HepG2 (cell line): ENCODE measurements around the gene SLIT3. TPM values are rescaled to one million over a fixed set of nuclear protein-coding genes. Genes with fewer than 3 reads are reported as not detected.
"Not testable (repeated sequence)": the region's sequence is repeated elsewhere in the genome, so short reads cannot be mapped to it uniquely, and the experiment has no call there.

Experiments used
- ATAC-seq: fragments of 200-7000 bp; cut with Tn5 transposase; 3 replicates; pipeline ENCODE4 v1.9.1; 2020; ENCODE audit warnings: mild to moderate bottlenecking, moderate library complexity
- BruUV-seq: library from RNA; stranded (reverse); fragments of 400-500 nt; replicated peaks from 2 replicates; lab custom pipeline; 2021; lab: Mats Ljungman, UMichigan
- CTCF ChIA-PET: fragments of 300-600 bp; formaldehyde crosslinking; extraction: SDS; loops from one replicate; lab custom pipeline; 2021; ENCODE audit warnings: low total read pairs, inconsistent platforms, low intra/inter-chr PET ratio; lab: Yijun Ruan, JAX
- POLR2A ChIA-PET: fragments of 350-600 bp; sonication (Branson Sonifier 250); formaldehyde crosslinking; loops from one replicate; lab custom pipeline; 2020; ENCODE audit warnings: antibody characterized with exemption, inconsistent platforms; lab: Yijun Ruan, JAX
- DNase-seq: peaks from one replicate; pipeline ENCODE4 v3.0.0-alpha.2; 2015; ENCODE audit warnings: low spot score
- FAIRE-seq: peaks from 3 replicates; lab custom pipeline; 2011; peaks lifted over from hg19 to GRCh38; lab: Jason Lieb, UNC
- H2AFZ ChIP-seq: one replicate; pipeline ENCODE4 v1.6.1; 2011; ENCODE audit warnings: low read length, inconsistent platforms
- H3K27ac ChIP-seq: fragments of 300-600 bp; 3 replicates; pipeline ENCODE4 v1.8.0; 2011; ENCODE audit warnings: mixed run types, mild to moderate bottlenecking, mixed read lengths, low read length, inconsistent platforms; ENCODE audit not compliant: insufficient read depth; ENCODE audit errors: extremely low read length
- H3K27me3 ChIP-seq, 2 experiments: fragments of 200-600 bp in 1 of 2; 2 replicates in 1 of 2; 3 replicates in 1 of 2; pipeline versions ENCODE4 v1.6.0 to v1.8.0; 2011; ENCODE audit warnings: low read length in 2 of 2, mild to moderate bottlenecking in 2 of 2, moderate library complexity in 2 of 2, inconsistent platforms in 1 of 2; ENCODE audit not compliant: insufficient read depth in 2 of 2, control insufficient read depth in 1 of 2
- H3K36me3 ChIP-seq, 2 experiments: fragments of 200-600 bp in 1 of 2; replicated peaks in 1 of 2; 2 replicates in 1 of 2; 3 replicates in 1 of 2; pipeline versions ENCODE4 v1.5.1 to v1.8.0; 2011; ENCODE audit warnings: low read length in 2 of 2, inconsistent platforms in 1 of 2; ENCODE audit not compliant: insufficient read depth in 2 of 2, control insufficient read depth in 1 of 2
- H3K4me1 ChIP-seq: 2 replicates; pipeline ENCODE4 v1.5.1; 2012; ENCODE audit warnings: low read length, inconsistent platforms; ENCODE audit not compliant: insufficient read depth
- H3K4me2 ChIP-seq: 2 replicates; pipeline ENCODE4 v1.6.0; 2011; ENCODE audit warnings: low read depth, low read length, inconsistent platforms
- H3K4me3 ChIP-seq, 3 experiments: fragments of 200-600 bp in 1 of 3; sonication (generic), shearing (Covaris generic) in 1 of 3; replicated peaks in 1 of 3; 2 replicates each; pipeline ENCODE4 v1.5.1; 2011 to 2016; ENCODE audit warnings: low read length in 3 of 3, inconsistent platforms in 2 of 3, low read depth in 2 of 3, mild to moderate bottlenecking in 2 of 3, control low read depth in 1 of 3, mixed read lengths in 1 of 3; ENCODE audit not compliant: insufficient read depth in 1 of 3
- H3K79me2 ChIP-seq: one replicate; pipeline ENCODE4 v1.6.1; 2011; ENCODE audit warnings: low read length, inconsistent platforms; ENCODE audit not compliant: insufficient read depth
- H3K9ac ChIP-seq: 2 replicates; pipeline ENCODE4 v1.6.0; 2011; ENCODE audit warnings: mild to moderate bottlenecking, low read depth, low read length, inconsistent platforms; ENCODE audit not compliant: insufficient read depth
- H3K9me3 ChIP-seq: 2 replicates; pipeline ENCODE4 v1.5.1; 2012; ENCODE audit warnings: mild to moderate bottlenecking, low read length
- H4K20me1 ChIP-seq: 2 replicates; pipeline ENCODE4 v1.6.0; 2011; ENCODE audit warnings: inconsistent platforms, mild to moderate bottlenecking, low read length, moderate library complexity; ENCODE audit not compliant: insufficient read depth
- PITX1 ChIP-seq: sonication (generic); formaldehyde crosslinking; IDR thresholded peaks from 2 replicates; pipeline ENCODE4 v1.5.1; 2020; ENCODE audit warnings: mild to moderate bottlenecking, missing genetic modification reagents
- ZNF383 ChIP-seq: sonication (generic); formaldehyde crosslinking; IDR thresholded peaks from 2 replicates; pipeline ENCODE4 v1.4.0; 2020; ENCODE audit warnings: missing genetic modification reagents, mild to moderate bottlenecking, borderline replicate concordance
- WGBS: methylation state at CpG from one replicate; pipeline ENCODE4 v1.1.6; 2017; ENCODE audit warnings: low lambda C conversion rate; 5-methylcytosine and 5-hydroxymethylcytosine counted together
- in situ Hi-C: cut with HindIII; loops from 2 replicates; pipeline ENCODE4 v1.10.0; 2017; ENCODE audit warnings: low pct_unique_long_range_greater_than_20kb; ENCODE audit not compliant: extremely low pct_ligation_motif_present
- intact Hi-C: fragments of 100-400 bp; cut with micrococcal nuclease; formaldehyde crosslinking; loops from one replicate; pipeline ENCODE4 v1.10.0; 2022; ENCODE audit not compliant: unreplicated experiment
- polyA plus RNA-seq, 8 experiments: library from polyadenylated mRNA; depleted of rRNA in 3 of 8; stranded (reverse) in 7 of 8; unstranded in 1 of 8; fragments of >200 nt; fragmentation: Illumina TruSeq in 4 of 8; extraction: Trizol in 4 of 8; gene quantifications; 2 replicates each; pipeline versions ENCODE4 v1.2.1 to v1.2.3, GENCODE V29; 2011 to 2016; ENCODE audit warnings: low read depth in 4 of 8, missing spikeins in 1 of 8, mixed read lengths in 1 of 8; ENCODE audit not compliant: insufficient read depth in 1 of 8
- total RNA-seq, 5 experiments: library from RNA; depleted of rRNA; stranded (reverse); fragments of >200 nt; fragmentation: Illumina TruSeq; extraction: Trizol; gene quantifications; 2 replicates each; pipeline ENCODE4 v1.2.3, GENCODE V29; 2016; ENCODE audit warnings: low read depth in 1 of 5

The SLIT3 gene
- total and polyA plus RNA-seq, 2 of the 13 experiments (the other 11 are each of a cell fraction or from before 2014, with no cell fraction given) = not detected

- BruUV-seq = no TSS peak
- Histone ChIP-seq H3K4me1 (no peaks in the 10 kb centered on the region), H3K79me2 (no peaks in the 10 kb centered on the region), H3K27me3 (no peaks in the 10 kb centered on the region), H2AFZ (no peak overlapping the region), H3K4me2 (no peak overlapping the region), H3K36me3 (no peaks in the 10 kb centered on the region), H3K27ac (no peak overlapping the region), H4K20me1 (no peaks in the 10 kb centered on the region), H3K9me3 (no peaks in the 10 kb centered on the region), H3K4me3 (no peak overlapping the region), H3K9ac (no peak overlapping the region)
- TF ChIP-seq ZNF383 (CRISPR knock-in tag) = no peak
- TF ChIP-seq PITX1 (CRISPR knock-in tag) = no peak
- FAIRE-seq = no peak
- ChIA-PET POLR2A (no interaction called here), CTCF (no interaction called here)
- in situ Hi-C loops (no loop called here), intact Hi-C loops (no loop called here)
- DNase-seq = no peak
- WGBS = 0% methylated on average over 5 of the region's 10 CpGs
- no peak for ATAC-seq
Observed at GRCh38 chr5:169106911-169107706, 193.8 kb downstream of the SLIT3 start.

DNA sequence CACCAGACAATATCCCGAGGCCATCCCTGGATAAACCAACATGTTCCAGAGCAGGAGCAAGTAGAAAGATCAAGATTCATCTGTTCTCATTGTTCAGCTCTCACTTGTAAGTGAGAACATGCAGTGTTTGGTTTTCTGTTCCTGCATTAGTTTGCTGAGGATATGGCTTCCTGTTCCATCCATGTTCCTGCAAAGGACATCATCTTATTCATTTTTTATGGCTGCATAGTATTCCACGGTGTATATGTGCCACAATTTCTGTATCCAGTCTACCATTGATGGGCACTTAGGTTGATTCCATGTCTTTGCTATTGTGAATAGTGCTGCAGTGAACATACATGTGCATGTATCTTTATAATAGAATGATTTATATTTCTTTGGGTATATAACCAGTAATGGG lies 195.4 kb downstream of the SLIT3 start:
- POLR2A ChIA-PET, H3K9ac ChIP-seq, CTCF ChIA-PET, H3K9me3 ChIP-seq, H3K4me2 ChIP-seq, DNase-seq, in situ Hi-C loops, intact Hi-C loops, H3K4me1 ChIP-seq, H4K20me1 ChIP-seq, H3K4me3 ChIP-seq, FAIRE-seq, ATAC-seq, BruUV-seq, H3K27ac ChIP-seq, H2AFZ ChIP-seq, H3K27me3 ChIP-seq, H3K79me2 ChIP-seq, H3K36me3 ChIP-seq: not testable (repeated sequence)
- 0% methylated on average over 2 of the region's 2 CpGs for WGBS
